Coronary artery (tissue), 2 donors: ENCODE measurements around the gene PHRF1.
"Not testable (repeated sequence)": the region's sequence is repeated elsewhere in the genome, so short reads cannot be mapped to it uniquely, and the experiment has no call there.

Experiments
- DNase-seq: peaks from one replicate; pipeline ENCODE4 v3.0.0-alpha.2; 2017; ENCODE audit warnings: low spot score
- H3K27ac ChIP-seq, 2 donors: fragments of 200-600 bp; sonication (generic); one replicate each; pipeline ENCODE4 v1.5.1; 2016 to 2019
- H3K4me3 ChIP-seq: fragments of 200-600 bp; sonication (generic); 2 replicates; pipeline ENCODE4 v1.5.1; 2016; ENCODE audit warnings: mild to moderate bottlenecking, moderate library complexity
- TF ChIP-seq, protein P1 (sequence below): fragments of 200-600 bp; sonication (generic); IDR thresholded peaks from one replicate; pipeline ENCODE4 v1.5.1; 2019; ENCODE audit warnings: antibody characterized with exemption

Gene PHRF1

DNA sequence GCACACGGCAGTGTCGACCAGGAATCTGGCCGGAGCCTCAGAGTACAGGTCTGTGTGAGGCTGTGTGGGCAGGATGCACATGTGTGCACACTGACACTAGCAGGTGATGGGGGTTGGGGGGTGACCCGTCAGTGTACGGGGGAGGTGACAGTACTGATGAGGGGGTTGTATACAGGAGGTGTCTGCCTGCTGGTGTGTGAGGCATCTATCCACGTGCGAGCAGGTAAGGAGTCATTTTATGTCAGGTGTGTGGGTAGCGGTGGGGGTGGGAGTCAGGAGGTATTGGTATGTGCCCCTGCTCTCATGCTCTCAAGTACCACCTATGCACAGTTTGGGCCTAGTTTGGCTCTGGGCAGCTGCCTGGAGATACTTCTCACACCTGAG is 4.5 kb upstream of the PHRF1 start:
- H3K27ac ChIP-seq, result no peak overlapping the region
- no peak overlapping the region for H3K4me3 ChIP-seq
- TF ChIP-seq, protein P1, sequence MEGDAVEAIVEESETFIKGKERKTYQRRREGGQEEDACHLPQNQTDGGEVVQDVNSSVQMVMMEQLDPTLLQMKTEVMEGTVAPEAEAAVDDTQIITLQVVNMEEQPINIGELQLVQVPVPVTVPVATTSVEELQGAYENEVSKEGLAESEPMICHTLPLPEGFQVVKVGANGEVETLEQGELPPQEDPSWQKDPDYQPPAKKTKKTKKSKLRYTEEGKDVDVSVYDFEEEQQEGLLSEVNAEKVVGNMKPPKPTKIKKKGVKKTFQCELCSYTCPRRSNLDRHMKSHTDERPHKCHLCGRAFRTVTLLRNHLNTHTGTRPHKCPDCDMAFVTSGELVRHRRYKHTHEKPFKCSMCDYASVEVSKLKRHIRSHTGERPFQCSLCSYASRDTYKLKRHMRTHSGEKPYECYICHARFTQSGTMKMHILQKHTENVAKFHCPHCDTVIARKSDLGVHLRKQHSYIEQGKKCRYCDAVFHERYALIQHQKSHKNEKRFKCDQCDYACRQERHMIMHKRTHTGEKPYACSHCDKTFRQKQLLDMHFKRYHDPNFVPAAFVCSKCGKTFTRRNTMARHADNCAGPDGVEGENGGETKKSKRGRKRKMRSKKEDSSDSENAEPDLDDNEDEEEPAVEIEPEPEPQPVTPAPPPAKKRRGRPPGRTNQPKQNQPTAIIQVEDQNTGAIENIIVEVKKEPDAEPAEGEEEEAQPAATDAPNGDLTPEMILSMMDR, result no peak
- no peak for DNase-seq

GRCh38 chr11:573146-573759 is 3.0 kb upstream of the PHRF1 start:
- H3K27ac ChIP-seq, result peak overlapping the region in 1 of 2 donors; percentile 43
- no peak for DNase-seq
- no peak overlapping the region for H3K4me3 ChIP-seq
- TF ChIP-seq, protein P1, result no peak

DNA sequence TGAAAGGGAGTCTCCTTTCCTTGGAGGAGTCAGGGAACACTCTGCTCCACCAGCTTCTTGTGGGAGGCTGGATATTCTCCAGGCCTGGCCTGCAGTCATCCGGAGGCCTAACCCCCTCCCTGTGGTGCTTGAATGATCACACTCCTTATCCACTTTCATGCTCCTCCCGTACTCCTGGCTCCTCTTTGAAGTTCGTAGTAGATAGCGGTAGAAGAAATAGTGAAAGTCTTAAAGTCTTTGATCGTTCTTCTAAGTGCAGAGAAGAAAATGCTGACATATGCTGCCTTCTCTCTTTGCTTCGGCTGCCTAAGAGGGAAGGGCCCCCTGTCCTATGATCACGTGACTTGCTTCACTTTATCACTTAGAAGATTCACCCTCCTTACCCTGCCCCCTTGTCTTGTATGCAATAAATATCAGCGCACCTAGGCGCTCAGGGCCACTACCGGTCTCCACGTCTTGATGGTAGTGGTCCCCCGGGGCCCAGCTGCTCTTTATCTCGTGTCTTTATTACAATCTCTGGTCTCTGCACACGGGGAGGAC is 2.2 kb upstream of the PHRF1 start:
- peak overlapping the region in 1 of 2 donors; percentile 1 for H3K27ac ChIP-seq
- H3K4me3 ChIP-seq, DNase-seq: not testable (repeated sequence)

DNA sequence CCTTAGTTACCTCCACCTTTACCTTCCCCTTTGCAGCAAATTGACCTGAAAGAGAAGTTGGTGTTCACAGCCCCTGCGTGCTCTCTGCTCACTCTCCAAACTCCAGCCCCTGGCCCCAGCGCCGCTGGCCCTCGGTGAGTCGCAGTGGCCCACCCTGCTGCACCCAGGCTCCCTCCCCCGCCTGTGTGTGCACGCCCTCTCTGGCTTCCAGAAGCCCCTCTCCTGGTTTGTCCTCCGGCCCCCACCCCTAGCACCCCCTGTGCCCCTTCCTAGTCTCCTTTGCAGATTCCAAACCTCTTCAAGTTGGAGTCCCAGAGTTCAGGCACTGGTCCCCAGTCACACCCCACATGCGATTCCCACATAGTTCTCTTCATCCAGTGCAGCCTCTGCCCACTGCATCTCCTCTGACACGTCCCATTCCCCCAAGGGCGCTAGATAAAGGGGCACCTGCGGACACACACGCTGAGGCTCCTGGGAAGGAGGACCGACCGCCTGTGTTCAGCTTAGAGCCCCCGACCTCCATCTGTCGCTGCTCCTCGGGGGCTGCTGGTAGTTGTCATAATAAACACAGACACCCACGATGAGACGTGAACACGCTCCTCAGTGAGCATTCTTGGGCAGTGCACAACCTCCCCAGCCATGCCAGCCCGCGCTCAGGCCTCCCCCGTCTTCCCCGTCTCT is 1.5 kb upstream of the PHRF1 start:
- Histone ChIP-seq H3K27ac (no peak overlapping the region), H3K4me3 (peak overlapping the region; percentile 85)
- TF ChIP-seq, protein P1, result no peak
- no peak for DNase-seq

DNA sequence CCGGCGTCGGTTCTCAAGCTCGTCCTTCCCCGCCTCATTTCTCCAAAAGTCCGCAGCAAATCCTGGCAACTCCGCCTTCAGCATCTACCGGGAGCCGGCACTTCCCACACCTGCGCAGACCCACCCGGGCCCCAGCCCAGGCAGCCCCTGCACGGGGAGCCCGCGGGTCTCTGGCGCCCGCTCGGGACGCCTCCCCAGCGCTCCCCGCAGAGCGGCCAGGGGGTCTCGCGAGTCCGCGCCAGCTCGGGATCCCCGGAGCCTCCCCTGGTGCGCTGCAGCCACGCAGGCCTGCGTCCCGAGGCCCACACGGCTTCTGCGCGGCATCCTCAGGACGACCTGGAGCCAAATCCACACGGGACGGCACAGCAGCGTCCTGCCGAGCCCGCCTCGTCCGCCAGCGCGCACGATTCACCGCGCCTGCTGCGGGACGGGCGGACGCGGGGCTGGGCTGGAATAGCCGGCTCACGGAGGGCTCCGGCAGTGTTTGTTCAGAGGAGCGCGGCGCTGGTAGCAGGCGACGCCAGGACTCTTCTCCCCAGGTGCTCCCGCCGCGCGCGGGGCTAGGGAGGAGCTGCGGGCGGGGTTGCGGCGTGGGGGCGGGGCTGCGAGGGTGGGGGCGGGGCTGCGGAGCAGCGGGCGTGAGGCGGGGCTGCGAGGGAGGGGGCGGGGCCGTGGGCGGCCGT is 816 bp upstream of the PHRF1 start:
- TF ChIP-seq, protein P1, result no peak
- no peak for DNase-seq
- H3K4me3 ChIP-seq, result peak overlapping the region; percentile 85
- H3K27ac ChIP-seq, result peak overlapping the region in 1 of 2 donors; percentile 74

DNA sequence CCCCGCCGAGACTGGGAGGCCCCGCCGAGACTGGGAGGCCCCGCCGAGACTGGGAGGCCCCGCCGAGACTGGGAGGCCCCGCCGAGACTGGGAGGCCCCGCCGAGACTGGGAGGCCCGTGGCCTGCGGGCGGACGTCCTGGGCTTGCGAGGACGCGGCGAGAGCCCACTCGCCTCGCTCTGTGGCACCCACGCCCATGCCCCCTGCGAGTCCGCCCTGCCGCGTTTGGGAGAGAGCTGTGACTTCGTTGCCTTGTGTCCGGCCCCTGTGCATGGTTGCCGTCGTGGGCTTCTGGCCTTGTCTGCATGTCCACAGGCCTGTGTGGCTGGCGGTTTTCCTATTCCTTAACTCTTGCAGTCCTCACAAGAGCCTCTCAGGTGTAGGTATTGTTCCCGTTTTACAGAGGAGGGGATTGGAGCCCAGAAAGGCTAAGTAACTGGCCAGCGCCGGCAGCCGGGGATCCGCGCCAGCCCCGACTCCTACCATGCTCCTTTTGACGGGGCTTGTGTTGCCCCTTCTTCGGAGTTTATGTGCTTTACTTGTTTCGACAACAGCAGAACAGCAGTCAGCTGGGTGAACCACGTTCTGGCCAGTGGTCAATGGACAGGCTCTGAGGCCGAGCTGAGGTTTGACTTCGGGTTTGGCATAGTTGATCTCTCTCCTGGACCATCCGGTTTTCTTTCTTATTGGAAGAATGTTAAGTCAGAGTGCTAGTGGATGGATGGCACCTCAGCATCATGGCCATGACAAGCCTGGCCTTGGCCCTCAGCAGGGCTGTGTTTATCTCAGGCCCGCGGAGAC is 741 bp downstream of the PHRF1 start:
- TF ChIP-seq, protein P1, result no peak
- H3K27ac ChIP-seq, result peak overlapping the region; percentile 36 to 93
- peak overlapping the region; percentile 85 for H3K4me3 ChIP-seq
- no peak for DNase-seq

GRCh38 chr11:577611-577894 is 1.3 kb downstream of the PHRF1 start:
- TF ChIP-seq, protein P1, result no peak
- Histone ChIP-seq H3K27ac (no peak overlapping the region), H3K4me3 (peak overlapping the region; percentile 85)
- no peak for DNase-seq
